Cardiac muscle cell (in vitro differentiated cells and primary cell): ENCODE measurements around the gene VMO1. TPM values are rescaled to one million over a fixed set of nuclear protein-coding genes. Genes with fewer than 3 reads are reported as not detected.

ENCODE experiments used
- DNase-seq, 2 donors: peaks; one replicate each; pipeline versions ENCODE4 v3.0.0 to v3.0.0-alpha.2; 2010 to 2017; ENCODE audit warnings: low read depth in 1 of 2, low spot score in 1 of 2
- H3K27ac ChIP-seq: fragments of 200-600 bp; sonication (generic); 2 replicates; pipeline ENCODE4 v1.5.1; 2016
- H3K27me3 ChIP-seq: fragments of 200-600 bp; sonication (generic); 2 replicates; pipeline ENCODE4 v1.6.0; 2016; ENCODE audit warnings: control low read depth
- H3K36me3 ChIP-seq: fragments of 200-600 bp; sonication (generic); 2 replicates; pipeline ENCODE4 v1.5.1; 2016; ENCODE audit warnings: control low read depth
- H3K4me1 ChIP-seq: fragments of 200-600 bp; sonication (generic); 2 replicates; pipeline ENCODE4 v1.8.1; 2017; ENCODE audit warnings: low read depth, mild to moderate bottlenecking, mixed run types
- H3K4me3 ChIP-seq: fragments of 200-600 bp; sonication (generic); 2 replicates; pipeline ENCODE4 v1.5.1; 2016; ENCODE audit warnings: mild to moderate bottlenecking
- H3K9me3 ChIP-seq: fragments of 200-600 bp; sonication (generic); 2 replicates; pipeline ENCODE4 v1.5.1; 2017; ENCODE audit warnings: low read depth, mild to moderate bottlenecking, control low read depth
- polyA plus RNA-seq: library from polyadenylated mRNA; unstranded; fragments of >200 nt; fragmentation: Nextera tagmentation; extraction: Ambion mirVana; gene quantifications from 2 replicates; pipeline ENCODE4 v1.2.1, GENCODE V29; 2016
- total RNA-seq: library from RNA; depleted of rRNA; stranded (reverse); fragments of >200 nt; gene quantifications from 2 replicates; pipeline ENCODE4 v1.2.3, GENCODE V29; 2016
- TF ChIP-seq, protein P1 (sequence below): IDR thresholded peaks from 2 replicates; pipeline ENCODE4 v1.5.1; 2012; ENCODE audit warnings: low read depth, mild to moderate bottlenecking, low read length

VMO1 gene
- total and polyA plus RNA-seq, 2 experiments from 2014 or later = 1.2 to 2.2 TPM

DNA sequence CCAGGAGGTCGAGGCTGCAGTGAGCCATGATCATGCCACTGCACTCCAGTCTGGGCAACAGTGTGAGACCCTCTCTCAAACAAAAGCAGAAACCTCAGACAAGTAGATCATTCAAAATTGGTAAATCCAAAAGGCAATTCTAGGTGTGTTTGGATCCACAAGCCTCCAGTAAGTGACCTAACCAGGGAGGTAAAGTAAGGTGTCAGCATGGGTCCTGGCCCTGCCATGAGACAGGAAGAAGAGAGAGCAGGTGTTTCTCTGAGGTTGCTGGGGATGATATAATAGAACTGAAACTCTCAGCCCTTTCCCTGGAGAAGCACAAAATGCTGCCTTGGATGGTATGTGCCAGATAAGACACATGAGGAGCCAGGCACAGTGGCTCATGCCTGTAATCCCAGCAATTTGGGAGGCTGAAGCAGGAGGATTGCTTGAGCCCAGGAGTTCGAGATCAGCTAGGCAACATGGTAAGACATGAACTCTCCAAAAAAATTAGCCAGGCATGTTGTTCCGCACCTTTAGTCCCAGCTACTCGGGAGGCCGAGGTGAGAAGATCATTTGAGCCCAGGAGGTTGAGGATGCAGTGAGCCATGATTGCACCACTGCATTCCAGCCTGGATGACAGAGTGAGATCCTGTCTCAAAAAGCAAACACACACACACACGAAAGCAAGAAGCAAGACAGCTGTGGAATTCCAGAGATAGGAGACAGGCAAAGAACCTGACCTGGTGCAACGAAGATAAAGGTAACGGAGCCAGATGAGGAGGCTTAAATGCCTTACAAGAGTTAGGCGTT lies 8.0 kb downstream of the VMO1 start:
- peaks cover 9% of the 10 kb centered on the region for H3K27me3 ChIP-seq
- TF ChIP-seq, protein P1, sequence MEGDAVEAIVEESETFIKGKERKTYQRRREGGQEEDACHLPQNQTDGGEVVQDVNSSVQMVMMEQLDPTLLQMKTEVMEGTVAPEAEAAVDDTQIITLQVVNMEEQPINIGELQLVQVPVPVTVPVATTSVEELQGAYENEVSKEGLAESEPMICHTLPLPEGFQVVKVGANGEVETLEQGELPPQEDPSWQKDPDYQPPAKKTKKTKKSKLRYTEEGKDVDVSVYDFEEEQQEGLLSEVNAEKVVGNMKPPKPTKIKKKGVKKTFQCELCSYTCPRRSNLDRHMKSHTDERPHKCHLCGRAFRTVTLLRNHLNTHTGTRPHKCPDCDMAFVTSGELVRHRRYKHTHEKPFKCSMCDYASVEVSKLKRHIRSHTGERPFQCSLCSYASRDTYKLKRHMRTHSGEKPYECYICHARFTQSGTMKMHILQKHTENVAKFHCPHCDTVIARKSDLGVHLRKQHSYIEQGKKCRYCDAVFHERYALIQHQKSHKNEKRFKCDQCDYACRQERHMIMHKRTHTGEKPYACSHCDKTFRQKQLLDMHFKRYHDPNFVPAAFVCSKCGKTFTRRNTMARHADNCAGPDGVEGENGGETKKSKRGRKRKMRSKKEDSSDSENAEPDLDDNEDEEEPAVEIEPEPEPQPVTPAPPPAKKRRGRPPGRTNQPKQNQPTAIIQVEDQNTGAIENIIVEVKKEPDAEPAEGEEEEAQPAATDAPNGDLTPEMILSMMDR = no peak
- H3K27ac ChIP-seq = no peak overlapping the region

GRCh38 chr17:4772235-4772613 lies 13.9 kb downstream of the VMO1 start:
- TF ChIP-seq, protein P1 = no peak
- no peaks in the 10 kb centered on the region for H3K4me1 ChIP-seq
- no peaks in the 10 kb centered on the region for H3K27me3 ChIP-seq
- H3K36me3 ChIP-seq = no peaks in the 10 kb centered on the region
- DNase-seq = no peak
- H3K9me3 ChIP-seq = no peaks in the 10 kb centered on the region
- no peak overlapping the region for H3K27ac ChIP-seq
- no peak overlapping the region for H3K4me3 ChIP-seq

More for the DNA sequence above, 8.0 kb downstream of the VMO1 start:
- H3K4me1 ChIP-seq = no peaks in the 10 kb centered on the region
- H3K36me3 ChIP-seq = no peaks in the 10 kb centered on the region
- DNase-seq = peak in 1 of 2 donors; percentile 27
- H3K4me3 ChIP-seq = no peak overlapping the region
- H3K9me3 ChIP-seq = no peaks in the 10 kb centered on the region

DNA sequence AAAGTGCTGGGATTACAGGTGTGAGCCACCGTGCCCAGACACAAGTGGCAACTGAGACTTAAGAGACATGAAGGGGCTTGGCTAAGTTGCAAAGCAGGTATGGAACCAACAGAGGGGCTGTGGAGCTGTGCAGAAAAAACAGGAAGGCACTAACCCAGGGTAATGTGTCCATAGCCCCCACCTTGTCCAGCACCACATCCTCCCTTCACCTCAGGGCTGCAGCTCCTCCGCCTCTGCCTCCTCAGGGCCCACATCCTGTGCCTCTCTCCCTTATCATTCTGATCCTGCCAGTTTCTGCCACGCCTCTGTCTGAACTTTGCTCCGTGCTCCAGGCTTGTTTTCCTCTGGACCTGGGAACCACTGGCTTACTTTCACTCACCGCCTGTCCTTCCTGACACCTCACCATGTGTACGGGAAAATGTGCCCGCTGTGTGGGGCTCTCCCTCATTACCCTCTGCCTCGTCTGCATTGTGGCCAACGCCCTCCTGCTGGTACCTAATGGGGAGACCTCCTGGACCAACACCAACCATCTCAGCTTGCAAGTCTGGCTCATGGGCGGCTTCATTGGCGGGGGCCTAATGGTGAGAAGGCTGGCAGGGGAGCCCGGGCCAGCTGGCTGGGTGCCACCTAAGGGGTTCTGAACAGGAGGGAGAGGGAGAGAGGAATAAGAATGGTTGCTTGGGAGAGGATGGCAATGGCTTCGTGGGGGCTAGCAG lies 14.5 kb downstream of the VMO1 start, which contains the start of gene TM4SF5:
Gene TM4SF5 (plus strand): TSS at position 368 of the 716 bp plus-strand sequence. CDS start 37 bp downstream, at position 405.
- Histone ChIP-seq H3K4me1 (no peaks in the 10 kb centered on the region), H3K4me3 (no peak within 1 kb of the TSS), H3K27me3 (no peaks in the 10 kb centered on the region), H3K9me3 (no peaks in the 10 kb centered on the region), H3K27ac (no peak within 1 kb of the TSS), H3K36me3 (no peaks in the 10 kb centered on the region)
- DNase-seq = no peak
- TF ChIP-seq, protein P1 = no peak

DNA sequence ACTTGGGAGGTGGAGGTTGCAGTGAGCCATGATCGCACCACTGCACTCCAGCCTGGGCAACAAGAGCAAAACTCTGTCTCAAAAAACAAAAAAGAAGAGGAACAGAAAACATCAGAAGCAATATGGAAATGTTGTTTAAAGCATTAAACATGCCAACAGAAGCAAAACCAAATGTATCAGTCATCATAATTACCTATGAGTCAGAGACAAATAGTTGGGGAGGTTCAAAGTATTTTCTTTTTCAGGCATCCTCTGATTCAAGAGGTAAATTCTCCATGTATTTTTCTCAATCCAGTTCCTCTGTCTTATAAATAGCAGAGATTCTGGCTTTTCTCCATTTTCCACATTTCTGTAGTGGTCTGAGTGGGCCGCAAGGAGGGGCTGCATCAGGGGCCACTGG lies 16.5 kb downstream of the VMO1 start:
- H3K4me1 ChIP-seq = no peaks in the 10 kb centered on the region
- no peak overlapping the region for H3K4me3 ChIP-seq
- H3K9me3 ChIP-seq = no peaks in the 10 kb centered on the region
- H3K27me3 ChIP-seq = no peaks in the 10 kb centered on the region
- DNase-seq = no peak
- no peaks in the 10 kb centered on the region for H3K36me3 ChIP-seq
- H3K27ac ChIP-seq = no peak overlapping the region
- TF ChIP-seq, protein P1 = no peak

GRCh38 chr17:4768298-4768697 lies 17.9 kb downstream of the VMO1 start:
- H3K27me3 ChIP-seq = no peaks in the 10 kb centered on the region
- no peak for DNase-seq
- TF ChIP-seq, protein P1 = no peak
- H3K27ac ChIP-seq = no peak overlapping the region
- no peaks in the 10 kb centered on the region for H3K9me3 ChIP-seq
- H3K36me3 ChIP-seq = no peaks in the 10 kb centered on the region
- H3K4me1 ChIP-seq = no peaks in the 10 kb centered on the region
- H3K4me3 ChIP-seq = no peak overlapping the region
